HG02973 (cell line): ENCODE measurements around the gene ZCCHC2.

Experiments used
- ATAC-seq: cut with Tn5 transposase; IDR thresholded peaks from one replicate; pipeline ENCODE4 v1.9.1; 2021; ENCODE audit warnings: moderate library complexity; ENCODE audit not compliant: unreplicated experiment

The ZCCHC2 gene

GRCh38 chr18:62605685-62606084 is 82.9 kb downstream of the ZCCHC2 start:
- no peak for ATAC-seq

DNA sequence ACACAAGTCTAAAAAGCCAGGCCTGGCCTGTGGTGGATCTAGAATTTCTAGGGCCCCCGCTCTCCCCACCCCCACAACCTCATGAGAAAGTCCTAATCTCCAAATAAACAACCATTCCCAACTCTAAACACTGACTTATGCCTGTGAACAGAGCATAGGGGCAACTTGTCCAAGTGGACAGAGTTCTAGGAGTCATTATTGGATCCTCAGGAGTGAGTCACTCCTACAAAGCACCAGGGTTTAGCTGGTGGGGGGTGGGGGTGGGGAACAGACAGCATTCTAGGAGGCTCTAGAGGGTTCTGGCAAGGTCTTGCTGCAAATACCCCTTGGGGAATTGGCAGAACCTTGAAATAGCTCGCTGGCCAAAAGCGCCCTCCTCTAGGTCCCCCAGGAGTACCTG is 83.3 kb downstream of the ZCCHC2 start:
- ATAC-seq: no peak

DNA sequence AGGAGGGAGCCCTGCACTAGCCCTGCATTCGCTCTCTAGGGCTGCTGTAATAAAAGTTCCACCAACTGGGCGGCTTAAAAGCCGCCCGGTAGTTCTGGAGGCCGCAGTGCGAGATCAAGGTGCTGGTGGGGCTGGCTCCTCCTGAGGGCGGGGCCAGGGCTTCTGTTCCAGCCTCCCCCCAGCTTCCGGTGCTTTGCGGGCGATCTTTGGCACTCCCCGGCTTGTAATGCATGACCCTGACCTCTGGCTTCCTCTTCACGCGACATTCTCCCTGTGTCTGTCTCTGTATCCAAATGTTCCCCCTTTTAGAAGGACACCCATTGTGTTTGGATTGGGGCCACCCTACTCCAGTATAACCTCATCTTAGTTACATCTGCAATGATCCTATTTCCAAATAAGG is 84.5 kb downstream of the ZCCHC2 start:
- ATAC-seq: no peak

- no peak for ATAC-seq
Observed at GRCh38 chr18:62607708-62608428, 85.0 kb downstream of the ZCCHC2 start.

DNA sequence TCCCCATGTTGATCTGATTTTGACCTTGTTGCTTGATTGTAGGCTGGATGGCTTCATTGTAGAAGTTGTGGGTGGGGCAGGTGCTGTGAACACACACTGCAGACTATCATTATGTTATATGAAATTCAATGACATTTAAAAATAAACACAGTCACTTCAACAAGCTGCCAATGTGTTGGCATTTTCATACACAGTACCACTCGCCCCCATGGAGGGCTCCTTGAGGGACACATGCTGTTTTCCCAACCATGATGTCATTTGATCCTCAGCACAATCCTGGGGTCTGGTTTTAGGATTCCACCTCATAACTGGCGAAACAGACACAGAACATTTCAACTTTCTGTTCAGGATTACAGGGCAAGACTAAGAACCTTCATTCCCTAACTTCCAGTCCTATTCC is 86.9 kb downstream of the ZCCHC2 start:
- ATAC-seq: no peak

DNA sequence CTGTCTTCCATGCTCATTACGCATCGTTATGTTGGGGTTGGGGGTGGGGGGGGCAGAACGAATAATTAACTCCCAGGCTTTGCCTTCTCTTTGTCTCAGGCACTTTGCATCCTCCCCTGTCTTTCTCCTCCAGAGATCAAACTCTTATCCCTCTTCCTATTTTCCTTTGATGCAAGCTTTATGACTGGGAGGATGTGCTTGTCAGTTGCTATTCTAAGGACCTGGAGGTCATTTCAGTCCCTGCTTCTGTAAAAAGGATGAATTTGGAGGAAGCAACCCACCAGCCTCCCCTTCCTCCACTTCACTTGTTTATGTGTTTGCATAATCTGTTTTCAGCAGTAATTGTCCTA is 87.5 kb downstream of the ZCCHC2 start:
- ATAC-seq: no peak

DNA sequence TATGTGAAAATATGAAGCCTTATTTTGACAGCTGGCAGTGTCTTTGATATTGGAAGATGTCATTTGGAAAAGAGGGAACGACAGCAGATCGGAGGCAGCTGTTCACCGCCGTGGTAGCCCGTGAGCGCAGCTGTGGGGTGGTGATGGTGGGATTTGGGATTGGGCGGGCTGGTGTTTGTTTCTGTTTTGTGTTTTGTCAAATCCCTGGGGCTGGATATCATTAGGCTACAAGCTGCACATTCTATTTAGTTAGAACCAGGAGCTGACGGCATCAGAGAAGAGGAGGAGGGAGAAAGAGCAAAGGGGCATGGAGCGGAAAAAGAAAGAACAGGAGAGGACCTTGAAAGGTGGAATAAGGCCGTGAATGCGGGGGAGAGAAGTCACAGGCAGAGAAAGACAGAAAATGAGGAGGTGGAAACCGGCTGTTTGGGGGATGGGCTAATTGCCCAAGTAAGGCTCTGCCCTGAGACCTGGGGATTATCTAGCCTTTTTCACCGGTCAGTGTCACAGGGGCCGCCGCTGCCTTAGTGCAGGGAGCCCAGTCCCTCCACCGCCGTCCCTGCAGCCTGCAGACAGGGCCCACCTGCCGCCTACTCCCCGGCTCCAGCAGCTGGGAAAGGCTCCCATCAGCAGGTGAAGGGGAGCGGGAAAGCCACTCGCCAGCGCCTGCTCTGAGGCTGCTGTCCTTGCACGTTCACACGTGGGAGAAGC is 88.0 kb downstream of the ZCCHC2 start:
- no peak for ATAC-seq

- no peak for ATAC-seq
Observed at GRCh38 chr18:62611453-62612288, 88.8 kb downstream of the ZCCHC2 start.

GRCh38 chr18:62612289-62612645 is 89.4 kb downstream of the ZCCHC2 start:
- ATAC-seq: no peak

- ATAC-seq: no peak
Observed at GRCh38 chr18:62612776-62613175, 90.0 kb downstream of the ZCCHC2 start.

DNA sequence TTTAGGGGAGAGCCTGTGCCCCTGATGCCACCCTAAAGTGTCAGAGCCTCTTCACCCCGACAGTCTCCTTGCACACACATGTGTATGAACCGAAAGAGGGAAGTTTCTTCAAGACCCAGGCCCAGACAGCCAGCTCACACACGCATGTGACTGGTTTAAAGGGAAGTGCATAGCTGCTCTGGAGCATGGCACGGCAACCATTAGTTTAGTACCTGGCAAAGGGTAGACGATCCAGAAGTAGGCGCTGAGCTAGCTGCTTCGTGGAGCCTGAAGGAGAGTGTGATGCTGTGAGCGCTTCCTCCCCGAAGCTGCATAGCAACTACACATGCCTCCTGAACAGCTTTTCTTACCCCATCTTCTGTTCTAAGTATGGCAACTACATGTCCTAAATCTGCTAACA is 91.7 kb downstream of the ZCCHC2 start:
- no peak for ATAC-seq

- no peak for ATAC-seq
Observed at GRCh38 chr18:62616331-62616805, 93.5 kb downstream of the ZCCHC2 start.

- ATAC-seq: no peak
Observed at GRCh38 chr18:62617793-62618591, 95.2 kb downstream of the ZCCHC2 start.

DNA sequence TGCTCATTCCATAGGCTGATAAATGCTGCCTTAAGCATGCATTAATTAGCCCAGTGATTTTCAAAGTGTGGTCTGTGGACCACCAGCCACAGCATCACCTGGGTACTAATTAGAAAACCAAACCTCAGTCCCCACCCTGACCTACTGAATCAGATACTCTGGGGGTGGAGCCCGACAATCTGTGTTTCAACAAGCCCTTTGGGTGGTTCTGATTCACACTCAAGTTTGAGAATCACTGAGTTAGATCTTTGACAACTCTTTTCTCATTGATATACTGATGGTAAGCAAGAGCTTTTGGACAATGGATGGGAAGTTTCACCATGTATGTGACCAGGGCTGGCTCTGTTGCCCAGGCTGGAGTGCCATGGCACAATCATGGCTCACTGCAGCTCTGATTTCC is 95.9 kb downstream of the ZCCHC2 start:
- no peak for ATAC-seq

GRCh38 chr18:62621546-62621945 is 98.7 kb downstream of the ZCCHC2 start:
- ATAC-seq: no peak

DNA sequence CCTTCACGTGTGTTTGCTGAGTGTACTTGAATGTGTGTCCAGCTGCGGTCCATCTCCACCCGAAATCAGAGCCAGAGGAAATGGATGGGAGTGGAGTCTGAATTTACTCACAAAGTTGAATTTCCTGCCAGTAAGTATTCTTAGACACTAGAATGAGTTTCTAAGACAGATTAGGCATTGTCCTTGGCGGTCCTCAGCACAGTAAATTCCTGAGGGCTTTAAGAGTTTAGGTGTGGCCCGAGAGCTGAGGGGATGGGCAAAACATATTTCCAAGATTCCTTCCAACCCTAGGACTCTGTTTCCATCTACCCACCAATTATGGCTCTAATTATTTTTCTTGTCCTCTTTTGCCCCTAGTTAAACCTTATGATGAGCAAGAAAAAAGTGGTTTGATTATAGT is 102.2 kb downstream of the ZCCHC2 start:
- no peak for ATAC-seq
